ENCODE results near the gene COL17A1.

DNA sequence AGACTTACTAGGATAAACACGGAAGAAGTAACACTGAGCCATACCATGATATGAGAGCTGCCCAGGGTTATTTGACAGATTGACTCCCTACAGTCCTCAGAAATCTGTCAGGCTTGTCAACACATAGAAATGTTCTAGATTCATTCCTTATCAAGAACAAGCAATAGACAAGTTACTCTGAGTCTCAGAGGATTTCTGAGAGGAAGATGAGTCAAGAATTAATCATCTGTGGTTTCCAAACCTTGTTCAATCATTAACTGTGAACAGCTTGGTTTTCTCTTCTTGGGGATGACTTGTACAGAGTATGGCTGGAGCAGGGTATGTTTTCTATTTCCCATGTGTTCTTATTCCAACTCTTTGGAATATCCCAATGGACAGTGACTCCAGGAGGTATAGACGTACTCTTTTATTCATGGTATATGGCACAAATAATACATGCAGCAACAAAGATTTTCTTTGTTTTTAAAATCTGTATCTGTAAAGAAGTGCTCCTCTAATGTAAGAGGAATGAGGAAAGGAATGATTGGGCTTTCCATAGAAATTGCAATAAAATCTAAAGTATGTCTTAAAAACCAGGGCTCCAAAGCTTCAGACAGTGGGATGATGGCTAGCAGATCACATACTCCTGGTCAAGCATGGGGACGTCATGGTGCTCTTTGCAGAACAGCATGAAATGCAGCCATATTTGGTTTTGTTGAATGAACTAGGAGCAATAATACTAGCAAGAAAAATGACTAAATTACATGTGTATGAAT lies 24.4 kb upstream of the COL17A1 start:
- TF ChIP-seq CTCF (IDR thresholded peaks at IDR 0.05 in 4 of 5, conservative IDR thresholded peaks at IDR 0.05 in 1 of 5) = no peak
- no peak for TF ChIP-seq POLR2A (IDR thresholded peaks at IDR 0.05)
